IMR-90 (cell line): ENCODE data around the gene CHSY3. TPM values are rescaled to one million over a fixed set of nuclear protein-coding genes. Genes with fewer than 3 reads are reported as not detected.

Source experiments
- ATAC-seq: fragments of 200-7000 bp; cut with Tn5 transposase; 2 replicates; pipeline ENCODE4 v1.9.1; 2020; ENCODE audit warnings: low read depth, mild to moderate bottlenecking, moderate library complexity
- BruUV-seq: library from RNA; stranded (reverse); fragments of 400-500 nt; replicated peaks from 2 replicates; lab custom pipeline; 2021; lab: Mats Ljungman, UMichigan
- CTCF ChIA-PET: fragments of 300-600 bp; formaldehyde crosslinking; extraction: SDS; loops from one replicate; lab custom pipeline; 2021; ENCODE audit warnings: antibody characterized with exemption; lab: Yijun Ruan, JAX
- POLR2A ChIA-PET: fragments of 300-600 bp; sonication (Branson Sonifier 250); formaldehyde crosslinking; loops from one replicate; lab custom pipeline; 2022; ENCODE audit warnings: antibody characterized with exemption; ENCODE audit not compliant: unreplicated experiment; lab: Charles Lee
- DNase-seq: peaks from one replicate; pipeline ENCODE4 v3.0.0; 2013
- H2AFZ ChIP-seq: replicated peaks from 2 replicates; pipeline ENCODE3; 2013; ENCODE audit warnings: low read length, mild to moderate bottlenecking; ENCODE audit not compliant: poor library complexity
- H2AK5ac ChIP-seq: 2 replicates; pipeline ENCODE4 v1.6.1; 2013; ENCODE audit warnings: low read depth, low read length, inconsistent platforms
- H2AK9ac ChIP-seq: replicated peaks from 2 replicates; pipeline ENCODE3; 2013; ENCODE audit warnings: mild to moderate bottlenecking, low read depth, low read length, moderate library complexity; ENCODE audit not compliant: poor library complexity
- H2BK120ac ChIP-seq: 2 replicates; pipeline ENCODE4 v1.6.1; 2013; ENCODE audit warnings: low read depth, low read length, inconsistent platforms
- H2BK15ac ChIP-seq: 3 replicates; pipeline ENCODE4 v1.6.1; 2013; ENCODE audit warnings: low read depth, low read length, inconsistent platforms
- H2BK20ac ChIP-seq: 2 replicates; pipeline ENCODE4 v1.6.1; 2013; ENCODE audit warnings: low read depth, mild to moderate bottlenecking, inconsistent platforms, low read length, moderate library complexity
- H2BK5ac ChIP-seq: 2 replicates; pipeline ENCODE4 v1.6.1; 2013; ENCODE audit warnings: mild to moderate bottlenecking, low read depth, low read length, inconsistent platforms; ENCODE audit not compliant: poor library complexity, severe bottlenecking
- H3K14ac ChIP-seq: replicated peaks from 2 replicates; pipeline ENCODE4 v1.6.1; 2013; ENCODE audit warnings: low read depth, low read length, inconsistent platforms
- H3K18ac ChIP-seq: 2 replicates; pipeline ENCODE4 v1.6.1; 2013; ENCODE audit warnings: low read depth, low read length, control low read depth
- H3K23ac ChIP-seq: 2 replicates; pipeline ENCODE4 v1.6.1; 2013; ENCODE audit warnings: low read depth, low read length, inconsistent platforms
- H3K27ac ChIP-seq: 2 replicates; pipeline ENCODE4 v1.5.1; 2013; ENCODE audit warnings: mild to moderate bottlenecking, control low read depth, low read length; ENCODE audit not compliant: insufficient read depth
- H3K27me3 ChIP-seq: 2 replicates; pipeline ENCODE4 v1.6.1; 2013; ENCODE audit warnings: low read length; ENCODE audit not compliant: control insufficient read depth, insufficient read depth
- H3K36me3 ChIP-seq: 2 replicates; pipeline ENCODE4 v1.6.1; 2013; ENCODE audit warnings: low read length, mixed read lengths; ENCODE audit not compliant: control insufficient read depth, insufficient read depth
- H3K4ac ChIP-seq: 2 replicates; pipeline ENCODE4 v1.6.1; 2013; ENCODE audit warnings: low read depth, low read length, inconsistent platforms
- H3K4me1 ChIP-seq: 2 replicates; pipeline ENCODE4 v1.6.1; 2013; ENCODE audit warnings: low read length, mixed read lengths; ENCODE audit not compliant: control insufficient read depth, insufficient read depth
- H3K4me2 ChIP-seq: 2 replicates; pipeline ENCODE4 v1.6.1; 2013; ENCODE audit warnings: low read depth, mild to moderate bottlenecking, control low read depth, low read length, moderate library complexity
- H3K4me3 ChIP-seq: 2 replicates; pipeline ENCODE4 v1.5.1; 2013; ENCODE audit warnings: low read depth, mild to moderate bottlenecking, control low read depth, low read length, moderate library complexity; ENCODE audit not compliant: insufficient read depth
- H3K56ac ChIP-seq: 2 replicates; pipeline ENCODE4 v1.6.1; 2013; ENCODE audit warnings: low read length, inconsistent platforms; ENCODE audit not compliant: insufficient read depth; ENCODE audit errors: extremely low read depth
- H3K79me1 ChIP-seq, 2 experiments: 2 replicates each; pipeline ENCODE4 v1.6.1; 2013; ENCODE audit warnings: low read length in 2 of 2, inconsistent platforms in 1 of 2, low read depth in 1 of 2
- H3K9ac ChIP-seq: 2 replicates; pipeline ENCODE4 v1.6.1; 2013; ENCODE audit warnings: low read depth, low read length, control low read depth
- H3K9me1 ChIP-seq: 2 replicates; pipeline ENCODE4 v1.6.1; 2013; ENCODE audit warnings: low read length, inconsistent platforms; ENCODE audit not compliant: insufficient read depth
- H3K9me3 ChIP-seq: 2 replicates; pipeline ENCODE4 v1.6.1; 2013; ENCODE audit warnings: low read length; ENCODE audit not compliant: control insufficient read depth, insufficient read depth
- H4K20me1 ChIP-seq: 2 replicates; pipeline ENCODE4 v1.6.1; 2013; ENCODE audit warnings: low read length, inconsistent platforms; ENCODE audit not compliant: insufficient read depth
- H4K5ac ChIP-seq: 2 replicates; pipeline ENCODE4 v1.6.1; 2013; ENCODE audit warnings: mild to moderate bottlenecking, low read depth, low read length, control low read depth
- H4K8ac ChIP-seq, 2 experiments: 2 replicates each; pipeline ENCODE4 v1.6.1; 2013; ENCODE audit warnings: low read depth in 2 of 2, low read length in 2 of 2, control low read depth in 1 of 2, inconsistent platforms in 1 of 2
- H4K91ac ChIP-seq: 2 replicates; pipeline ENCODE4 v1.6.1; 2013; ENCODE audit warnings: low read depth, low read length, inconsistent platforms; ENCODE audit not compliant: insufficient read depth
- BHLHE40 ChIP-seq: fragments of 150-350 bp; IDR thresholded peaks from 2 replicates; pipeline ENCODE4 v1.6.1; 2016; ENCODE audit warnings: mild to moderate bottlenecking, low read depth, low read length
- CEBPB ChIP-seq: IDR thresholded peaks from 2 replicates; pipeline ENCODE4 v1.6.1; 2012; ENCODE audit warnings: low read depth, low read length, improper control_type of control experiment
- CHD1 ChIP-seq: IDR thresholded peaks from 2 replicates; pipeline ENCODE4 v1.6.1; 2012; ENCODE audit warnings: low read depth, low read length, improper control_type of control experiment
- FOS ChIP-seq: fragments of 150-350 bp; IDR thresholded peaks from 2 replicates; pipeline ENCODE4 v1.6.1; 2016; ENCODE audit warnings: low read depth, low read length
- MAFK ChIP-seq: IDR thresholded peaks from 2 replicates; pipeline ENCODE4 v1.6.1; 2012; ENCODE audit warnings: low read depth, low read length, improper control_type of control experiment
- MAZ ChIP-seq: IDR thresholded peaks from 2 replicates; pipeline ENCODE4 v1.6.1; 2012; ENCODE audit warnings: low read depth, mild to moderate bottlenecking, low read length, improper control_type of control experiment, moderate library complexity, borderline replicate concordance
- MXI1 ChIP-seq: IDR thresholded peaks from 2 replicates; pipeline ENCODE4 v1.6.1; 2012; ENCODE audit warnings: low read depth, mild to moderate bottlenecking, low read length, moderate library complexity, borderline replicate concordance
- NFE2L2 ChIP-seq: fragments of 150-350 bp; IDR thresholded peaks from 2 replicates; pipeline ENCODE4 v1.6.1; 2016; ENCODE audit warnings: low read depth, mild to moderate bottlenecking, low read length
- POLR2A ChIP-seq: IDR thresholded peaks from 2 replicates; pipeline ENCODE4 v1.6.1; 2012; ENCODE audit warnings: mild to moderate bottlenecking, low read depth, low read length
- RAD21 ChIP-seq: IDR thresholded peaks from 2 replicates; pipeline ENCODE4 v1.6.1; 2012; ENCODE audit warnings: low read length, improper control_type of control experiment
- RCOR1 ChIP-seq: IDR thresholded peaks from 2 replicates; pipeline ENCODE4 v1.6.1; 2012; ENCODE audit warnings: mild to moderate bottlenecking, low read length, improper control_type of control experiment; ENCODE audit not compliant: insufficient replicate concordance
- RFX5 ChIP-seq: IDR thresholded peaks from 2 replicates; pipeline ENCODE4 v1.8.0; 2012; ENCODE audit warnings: low read depth, mild to moderate bottlenecking, low read length, moderate library complexity
- SMC3 ChIP-seq: fragments of 150-350 bp; IDR thresholded peaks from 2 replicates; pipeline ENCODE4 v1.6.1; 2016; ENCODE audit warnings: low read depth, mild to moderate bottlenecking, antibody characterized with exemption, low read length, moderate library complexity
- WGBS, 2 experiments: methylation state at CpG; one replicate each; pipeline versions ENCODE4 v1.1.5 to v1.1.7; 2013; ENCODE audit warnings: missing lambda C conversion rate in 2 of 2; ENCODE audit not compliant: insufficient read length in 1 of 2; ENCODE audit errors: extremely low coverage in 2 of 2; 5-methylcytosine and 5-hydroxymethylcytosine counted together
- dilution Hi-C: fragments of 300-500 bp; cut with HindIII; formaldehyde crosslinking; loops from one replicate; pipeline ENCODE4 v1.14.3; 2018; ENCODE audit warnings: low sequenced_read_pairs; ENCODE audit not compliant: unreplicated experiment
- in situ Hi-C: fragments of 300-500 bp; cut with MboI; formaldehyde crosslinking; loops from 3 replicates; pipeline ENCODE4 v1.14.3; 2019; ENCODE audit warnings: low sequenced_read_pairs, inconsistent platforms, mixed read lengths
- intact Hi-C: fragments of 100-400 bp; cut with micrococcal nuclease; formaldehyde crosslinking; loops from 2 replicates; pipeline ENCODE4 v1.10.0; 2022
- polyA plus RNA-seq, 3 experiments: library from polyadenylated mRNA; depleted of rRNA; stranded (reverse); fragments of >200 nt; gene quantifications; 2 replicates each; pipeline ENCODE4 v1.2.3, GENCODE V29; 2012; ENCODE audit warnings: low replicate concordance in 1 of 3
- total RNA-seq: library from RNA; depleted of rRNA; stranded (reverse); fragments of >200 nt; gene quantifications from 2 replicates; pipeline ENCODE4 v1.2.3, GENCODE V29; 2012
- TF ChIP-seq, protein P1 (sequence below): conservative IDR thresholded peaks from 2 replicates; pipeline ENCODE4 v1.5.1; 2012; ENCODE audit warnings: mild to moderate bottlenecking, low read depth, low read length, improper control_type of control experiment
- TF ChIP-seq, protein P2 (sequence below): fragments of 150-350 bp; IDR thresholded peaks from 2 replicates; pipeline ENCODE4 v1.6.1; 2017; ENCODE audit warnings: mild to moderate bottlenecking, antibody characterized with exemption, low read length, low read depth
- TF ChIP-seq, protein P3 (sequence below): fragments of 150-350 bp; IDR thresholded peaks from 2 replicates; pipeline ENCODE4 v1.6.1; 2016; ENCODE audit warnings: low read depth, mild to moderate bottlenecking, low read length, moderate library complexity, borderline replicate concordance

Gene CHSY3
- total and polyA plus RNA-seq, 2 of the 4 experiments (the other 2 are of a cell fraction): 0.62 to 1.3 TPM

DNA sequence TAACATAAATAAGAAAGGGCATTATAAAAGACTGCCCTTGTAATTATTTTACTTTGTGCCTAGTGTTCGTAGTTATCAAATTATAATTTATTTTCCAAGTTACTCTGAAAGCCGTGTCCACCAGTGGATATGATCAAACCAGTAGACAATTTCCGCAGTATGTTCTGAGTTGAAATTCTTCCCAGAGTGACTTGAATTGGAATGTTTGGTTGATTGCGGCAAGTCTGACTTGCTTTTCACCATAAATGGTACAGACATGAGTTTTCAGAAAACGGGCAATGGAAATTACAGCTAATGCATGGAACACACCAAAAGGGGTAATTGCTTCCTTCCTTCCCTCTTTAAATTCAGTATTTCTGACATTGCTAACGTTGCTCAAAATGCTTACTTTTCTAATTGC is 56.6 kb downstream of the CHSY3 start:
- H4K8ac ChIP-seq: no peak overlapping the region
- CTCF ChIA-PET: no interaction called here
- H3K4ac ChIP-seq: no peak overlapping the region
- H4K20me1 ChIP-seq: no peaks in the 10 kb centered on the region
- no peak overlapping the region for H3K4me2 ChIP-seq
- H3K27me3 ChIP-seq: no peaks in the 10 kb centered on the region
- H3K14ac ChIP-seq: no peak overlapping the region
- dilution Hi-C loops (no loop called here), intact Hi-C loops (no loop called here), in situ Hi-C loops (no loop called here)
- no peak overlapping the region for H3K23ac ChIP-seq
- H2BK20ac ChIP-seq: no peak overlapping the region
- no peaks in the 10 kb centered on the region for H3K4me1 ChIP-seq
- no TSS peak for BruUV-seq
- H3K79me1 ChIP-seq: no peaks in the 10 kb centered on the region
- no peak overlapping the region for H2AK9ac ChIP-seq
- no CpG with 5 or more reads among the region's 6 CpGs for WGBS, 2 experiments
- H3K18ac ChIP-seq: no peak overlapping the region
- no peak overlapping the region for H3K4me3 ChIP-seq
- H3K36me3 ChIP-seq: no peaks in the 10 kb centered on the region
- no peak overlapping the region for H4K5ac ChIP-seq
- H2BK5ac ChIP-seq: no peak overlapping the region
- H3K56ac ChIP-seq: no peak overlapping the region
- H2BK15ac ChIP-seq: no peak overlapping the region
- no peaks in the 10 kb centered on the region for H3K9me1 ChIP-seq
- no peak overlapping the region for H3K9ac ChIP-seq
- H3K9me3 ChIP-seq: no peaks in the 10 kb centered on the region
- H2AFZ ChIP-seq: no peak overlapping the region
- POLR2A ChIA-PET: no interaction called here
- H2AK5ac ChIP-seq: no peak overlapping the region
- no peak overlapping the region for H2BK120ac ChIP-seq
- ATAC-seq (no peak), DNase-seq (no peak)
- no peak overlapping the region for H4K91ac ChIP-seq
- TF ChIP-seq RFX5 (no peak), BHLHE40 (no peak), MAFK (no peak), RCOR1 (no peak), FOS (no peak), SMC3 (no peak), POLR2A (no peak), RAD21 (no peak), CEBPB (no peak), MXI1 (no peak), CHD1 (no peak), NFE2L2 (no peak), MAZ (no peak)
- TF ChIP-seq, protein P1, sequence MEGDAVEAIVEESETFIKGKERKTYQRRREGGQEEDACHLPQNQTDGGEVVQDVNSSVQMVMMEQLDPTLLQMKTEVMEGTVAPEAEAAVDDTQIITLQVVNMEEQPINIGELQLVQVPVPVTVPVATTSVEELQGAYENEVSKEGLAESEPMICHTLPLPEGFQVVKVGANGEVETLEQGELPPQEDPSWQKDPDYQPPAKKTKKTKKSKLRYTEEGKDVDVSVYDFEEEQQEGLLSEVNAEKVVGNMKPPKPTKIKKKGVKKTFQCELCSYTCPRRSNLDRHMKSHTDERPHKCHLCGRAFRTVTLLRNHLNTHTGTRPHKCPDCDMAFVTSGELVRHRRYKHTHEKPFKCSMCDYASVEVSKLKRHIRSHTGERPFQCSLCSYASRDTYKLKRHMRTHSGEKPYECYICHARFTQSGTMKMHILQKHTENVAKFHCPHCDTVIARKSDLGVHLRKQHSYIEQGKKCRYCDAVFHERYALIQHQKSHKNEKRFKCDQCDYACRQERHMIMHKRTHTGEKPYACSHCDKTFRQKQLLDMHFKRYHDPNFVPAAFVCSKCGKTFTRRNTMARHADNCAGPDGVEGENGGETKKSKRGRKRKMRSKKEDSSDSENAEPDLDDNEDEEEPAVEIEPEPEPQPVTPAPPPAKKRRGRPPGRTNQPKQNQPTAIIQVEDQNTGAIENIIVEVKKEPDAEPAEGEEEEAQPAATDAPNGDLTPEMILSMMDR: no peak
- TF ChIP-seq, protein P2, sequence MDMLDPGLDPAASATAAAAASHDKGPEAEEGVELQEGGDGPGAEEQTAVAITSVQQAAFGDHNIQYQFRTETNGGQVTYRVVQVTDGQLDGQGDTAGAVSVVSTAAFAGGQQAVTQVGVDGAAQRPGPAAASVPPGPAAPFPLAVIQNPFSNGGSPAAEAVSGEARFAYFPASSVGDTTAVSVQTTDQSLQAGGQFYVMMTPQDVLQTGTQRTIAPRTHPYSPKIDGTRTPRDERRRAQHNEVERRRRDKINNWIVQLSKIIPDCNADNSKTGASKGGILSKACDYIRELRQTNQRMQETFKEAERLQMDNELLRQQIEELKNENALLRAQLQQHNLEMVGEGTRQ: no peak
- TF ChIP-seq, protein P3, sequence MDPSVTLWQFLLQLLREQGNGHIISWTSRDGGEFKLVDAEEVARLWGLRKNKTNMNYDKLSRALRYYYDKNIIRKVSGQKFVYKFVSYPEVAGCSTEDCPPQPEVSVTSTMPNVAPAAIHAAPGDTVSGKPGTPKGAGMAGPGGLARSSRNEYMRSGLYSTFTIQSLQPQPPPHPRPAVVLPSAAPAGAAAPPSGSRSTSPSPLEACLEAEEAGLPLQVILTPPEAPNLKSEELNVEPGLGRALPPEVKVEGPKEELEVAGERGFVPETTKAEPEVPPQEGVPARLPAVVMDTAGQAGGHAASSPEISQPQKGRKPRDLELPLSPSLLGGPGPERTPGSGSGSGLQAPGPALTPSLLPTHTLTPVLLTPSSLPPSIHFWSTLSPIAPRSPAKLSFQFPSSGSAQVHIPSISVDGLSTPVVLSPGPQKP: no peak
- H3K27ac ChIP-seq: no peak overlapping the region
